HCT116 (cell line): ENCODE results near the gene GRIK2.

Source experiments
- CTCF ChIP-seq, 3 experiments: fragments of 200-600 bp in 1 of 3; sonication (generic) in 1 of 3; IDR thresholded peaks in 2 of 3; conservative IDR thresholded peaks in 1 of 3; 2 replicates each; pipeline ENCODE4 v1.5.1; 2012 to 2017; ENCODE audit warnings: low read depth in 2 of 3, low read length in 2 of 3, antibody characterized with exemption in 1 of 3, borderline replicate concordance in 1 of 3, control low read depth in 1 of 3, mild to moderate bottlenecking in 1 of 3, mixed read lengths in 1 of 3, mixed run types in 1 of 3, moderate library complexity in 1 of 3; ENCODE audit not compliant: insufficient read depth in 1 of 3
- POLR2A ChIP-seq: IDR thresholded peaks from 2 replicates; pipeline ENCODE4 v1.7.0; 2011; ENCODE audit warnings: borderline replicate concordance; ENCODE audit not compliant: insufficient read depth, insufficient read length; ENCODE audit errors: extremely low read depth
- YY1 ChIP-seq: IDR thresholded peaks from 2 replicates; pipeline ENCODE4 v1.6.1; 2011; ENCODE audit warnings: low read length, low read depth, moderate library complexity, mild to moderate bottlenecking; ENCODE audit not compliant: insufficient replicate concordance; ENCODE audit errors: extremely low read depth
- ZNF274 ChIP-seq: fragments of 200-500 bp; sonication (Bioruptor generic); IDR thresholded peaks from 2 replicates; pipeline ENCODE4 v1.6.1; 2014; ENCODE audit warnings: mild to moderate bottlenecking, low read depth, low read length, inconsistent platforms

DNA sequence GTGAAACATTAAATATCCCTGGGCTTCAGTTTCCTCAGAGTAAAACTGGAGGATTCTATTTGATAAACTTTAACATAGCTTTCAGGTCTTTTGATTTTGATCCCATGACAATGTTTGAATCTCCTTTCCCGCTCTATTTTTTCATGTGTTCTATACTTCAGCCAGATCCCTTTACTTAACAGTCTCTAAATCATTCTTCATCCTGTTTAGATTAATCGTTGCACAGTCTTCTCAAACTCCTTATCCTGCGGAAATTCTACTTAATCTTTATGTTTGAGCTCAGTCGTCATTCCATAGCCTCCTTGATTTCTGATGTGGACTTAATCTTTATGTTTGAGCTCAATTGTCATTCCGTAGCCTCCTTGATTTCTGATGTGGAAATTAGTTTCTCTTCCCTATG is 57.4 kb downstream of the GRIK2 start:
- TF ChIP-seq ZNF274, result no peak
- no peak for TF ChIP-seq POLR2A
- TF ChIP-seq CTCF (IDR thresholded peaks at IDR 0.05 in 2 of 3, conservative IDR thresholded peaks at IDR 0.05 in 1 of 3; ENCODE audit: borderline replicate concordance in 1 of 3, insufficient read depth in 1 of 3, low read depth in 2 of 3, low read length in 2 of 3), result no peak
- TF ChIP-seq YY1, result no peak
